ENCODE data around the gene ZNF581.

- TF ChIP-seq CTCF (IDR thresholded peaks at IDR 0.05; ENCODE audit: low read length) (no peak), EZH2 (IDR thresholded peaks at IDR 0.05; ENCODE audit: borderline replicate concordance, low read length) (no peak)
Observed at GRCh38 chr19:55644842-55645511, 1.5 kb downstream of the ZNF581 start.
